ENCODE measurements around the gene FANCE. TPM values are rescaled to one million over a fixed set of nuclear protein-coding genes. Genes with fewer than 3 reads are reported as not detected.

The FANCE gene
- polyA plus RNA-seq, 1 donor (not counting 4 experiments of a cell fraction or from before 2014, with no cell fraction given) = 6.4 TPM

GRCh38 chr6:35478259-35478658 lies 26.1 kb downstream of the FANCE start:
- Histone ChIP-seq H4K20me1 (ENCODE audit: control insufficient read depth, extremely low read depth, insufficient read depth, low read length) (peaks cover under 1% of the 10 kb centered on the region), H3K9ac (ENCODE audit: control insufficient read depth, extremely low read depth, insufficient read depth, low read length) (no peak overlapping the region), H3K27ac (ENCODE audit: control insufficient read depth, insufficient read depth, low read length) (no peak overlapping the region), H3K36me3 (ENCODE audit: control insufficient read depth in 2 of 2, extremely low read depth in 1 of 2, insufficient read depth in 2 of 2, low read length in 2 of 2) (peaks cover 8 to 32% of the 10 kb centered on the region in 2 experiments), H3K9me1 (ENCODE audit: control insufficient read depth, extremely low read depth, insufficient read depth, low read length) (no peaks in the 10 kb centered on the region), H3K4me2 (ENCODE audit: control insufficient read depth, extremely low read depth, insufficient read depth, low read depth, low read length) (no peak overlapping the region), H3K79me2 (ENCODE audit: control insufficient read depth, insufficient read depth, low read length) (no peaks in the 10 kb centered on the region), H3K9me3 (ENCODE audit: control insufficient read depth, low read depth, low read length) (no peaks in the 10 kb centered on the region), H3K4me1 (ENCODE audit: control insufficient read depth, extremely low read depth, insufficient read depth, low read length) (no peaks in the 10 kb centered on the region), H2AFZ (ENCODE audit: control insufficient read depth, low read length) (no peak overlapping the region), H3K27me3 (ENCODE audit: control insufficient read depth, extremely low read depth, insufficient read depth, low read length) (no peaks in the 10 kb centered on the region), H3K4me3 (ENCODE audit: control insufficient read depth in 2 of 3, extremely low read depth in 1 of 3, insufficient read depth in 2 of 3, low read depth in 1 of 3, low read length in 3 of 3) (no peak overlapping the region)
- FAIRE-seq (no peak), DNase-seq (ENCODE audit: low read depth, low spot score) (no peak)
- no peak for TF ChIP-seq CTCF (optimal IDR thresholded peaks at IDR 0.05 in 1 of 3, IDR thresholded peaks at IDR 0.05 in 1 of 3, conservative IDR thresholded peaks at IDR 0.05 in 1 of 3; ENCODE audit: extremely low read depth in 1 of 3, insufficient read depth in 2 of 3, low read length in 3 of 3)
- no peak for TF ChIP-seq EZH2 (IDR thresholded peaks at IDR 0.05; ENCODE audit: low read length)
- dilution Hi-C loops (cut with MboI; ENCODE audit: extremely low pct_ligation_motif_present, low sequenced_read_pairs) = no loop called here

GRCh38 chr6:35480176-35480575 lies 28.0 kb downstream of the FANCE start:
- dilution Hi-C loops (cut with MboI; ENCODE audit: extremely low pct_ligation_motif_present, low sequenced_read_pairs) = no loop called here
- no peaks in the 10 kb centered on the region for H3K9me3 ChIP-seq (ENCODE audit: control insufficient read depth, low read depth, low read length)
- peaks cover 8 to 25% of the 10 kb centered on the region in 2 experiments for H3K36me3 ChIP-seq (ENCODE audit: control insufficient read depth in 2 of 2, extremely low read depth in 1 of 2, insufficient read depth in 2 of 2, low read length in 2 of 2)

GRCh38 chr6:35481226-35481625 lies 29.1 kb downstream of the FANCE start:
- peaks cover 8 to 19% of the 10 kb centered on the region in 2 experiments for H3K36me3 ChIP-seq (ENCODE audit: control insufficient read depth in 2 of 2, extremely low read depth in 1 of 2, insufficient read depth in 2 of 2, low read length in 2 of 2)
- TF ChIP-seq CTCF (optimal IDR thresholded peaks at IDR 0.05 in 1 of 3, IDR thresholded peaks at IDR 0.05 in 1 of 3, conservative IDR thresholded peaks at IDR 0.05 in 1 of 3; ENCODE audit: extremely low read depth in 1 of 3, insufficient read depth in 2 of 3, low read length in 3 of 3) (no peak), EZH2 (IDR thresholded peaks at IDR 0.05; ENCODE audit: low read length) (no peak)
- FAIRE-seq (no peak), DNase-seq (ENCODE audit: low read depth, low spot score) (no peak)
- no peaks in the 10 kb centered on the region for H3K79me2 ChIP-seq (ENCODE audit: control insufficient read depth, insufficient read depth, low read length)
- no peak overlapping the region for H2AFZ ChIP-seq (ENCODE audit: control insufficient read depth, low read length)
- H3K4me3 ChIP-seq (ENCODE audit: control insufficient read depth in 2 of 3, extremely low read depth in 1 of 3, insufficient read depth in 2 of 3, low read depth in 1 of 3, low read length in 3 of 3) = no peak overlapping the region
- H4K20me1 ChIP-seq (ENCODE audit: control insufficient read depth, extremely low read depth, insufficient read depth, low read length) = no peaks in the 10 kb centered on the region
- peaks cover 16% of the 10 kb centered on the region for H3K4me1 ChIP-seq (ENCODE audit: control insufficient read depth, extremely low read depth, insufficient read depth, low read length)
- no peaks in the 10 kb centered on the region for H3K9me1 ChIP-seq (ENCODE audit: control insufficient read depth, extremely low read depth, insufficient read depth, low read length)
- H3K9me3 ChIP-seq (ENCODE audit: control insufficient read depth, low read depth, low read length) = no peaks in the 10 kb centered on the region
- dilution Hi-C loops (cut with MboI; ENCODE audit: extremely low pct_ligation_motif_present, low sequenced_read_pairs) = no loop called here
- H3K4me2 ChIP-seq (ENCODE audit: control insufficient read depth, extremely low read depth, insufficient read depth, low read depth, low read length) = no peak overlapping the region
- H3K9ac ChIP-seq (ENCODE audit: control insufficient read depth, extremely low read depth, insufficient read depth, low read length) = no peak overlapping the region
- no peaks in the 10 kb centered on the region for H3K27me3 ChIP-seq (ENCODE audit: control insufficient read depth, extremely low read depth, insufficient read depth, low read length)
- H3K27ac ChIP-seq (ENCODE audit: control insufficient read depth, insufficient read depth, low read length) = no peak overlapping the region

More at GRCh38 chr6:35480176-35480575, 28.0 kb downstream of the FANCE start:
- Histone ChIP-seq H3K4me3 (ENCODE audit: control insufficient read depth in 2 of 3, extremely low read depth in 1 of 3, insufficient read depth in 2 of 3, low read depth in 1 of 3, low read length in 3 of 3) (no peak overlapping the region), H3K79me2 (ENCODE audit: control insufficient read depth, insufficient read depth, low read length) (no peaks in the 10 kb centered on the region), H3K4me2 (ENCODE audit: control insufficient read depth, extremely low read depth, insufficient read depth, low read depth, low read length) (no peak overlapping the region), H3K9ac (ENCODE audit: control insufficient read depth, extremely low read depth, insufficient read depth, low read length) (no peak overlapping the region), H2AFZ (ENCODE audit: control insufficient read depth, low read length) (no peak overlapping the region), H3K9me1 (ENCODE audit: control insufficient read depth, extremely low read depth, insufficient read depth, low read length) (no peaks in the 10 kb centered on the region), H3K27ac (ENCODE audit: control insufficient read depth, insufficient read depth, low read length) (no peak overlapping the region), H4K20me1 (ENCODE audit: control insufficient read depth, extremely low read depth, insufficient read depth, low read length) (no peaks in the 10 kb centered on the region), H3K4me1 (ENCODE audit: control insufficient read depth, extremely low read depth, insufficient read depth, low read length) (peaks cover 7% of the 10 kb centered on the region), H3K27me3 (ENCODE audit: control insufficient read depth, extremely low read depth, insufficient read depth, low read length) (no peaks in the 10 kb centered on the region)
- FAIRE-seq (no peak), DNase-seq (ENCODE audit: low read depth, low spot score) (no peak)
- no peak for TF ChIP-seq EZH2 (IDR thresholded peaks at IDR 0.05; ENCODE audit: low read length)
